NCI-H1105 treated with DMSO at 0.1 percent for 48 hours (cell line): ENCODE measurements around the gene FAM98C.

ENCODE experiments used
- DNase-seq: peaks from one replicate; lab custom pipeline; 2025; lab: John Stamatoyannopoulos, UW

The FAM98C gene

DNA sequence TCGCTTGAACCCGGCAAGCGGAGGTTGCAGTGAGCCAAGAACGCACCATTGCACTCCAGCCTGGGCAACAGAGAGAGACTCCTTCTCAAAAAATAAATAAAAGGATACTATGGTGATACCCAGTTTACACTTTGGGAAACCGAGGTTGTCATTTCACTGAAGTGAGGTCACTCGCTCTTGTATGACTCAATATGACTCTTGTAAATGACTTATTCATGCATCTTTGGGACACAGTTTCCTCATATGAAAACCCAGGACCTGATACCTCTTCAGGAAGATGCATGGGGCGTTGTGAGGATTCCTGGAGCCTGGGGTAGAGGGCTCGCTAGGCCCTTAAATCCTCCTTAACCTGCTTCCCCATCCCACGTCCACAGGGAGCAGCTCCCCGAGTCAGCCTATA is 24.0 kb upstream of the FAM98C start:
- no peak for DNase-seq

DNA sequence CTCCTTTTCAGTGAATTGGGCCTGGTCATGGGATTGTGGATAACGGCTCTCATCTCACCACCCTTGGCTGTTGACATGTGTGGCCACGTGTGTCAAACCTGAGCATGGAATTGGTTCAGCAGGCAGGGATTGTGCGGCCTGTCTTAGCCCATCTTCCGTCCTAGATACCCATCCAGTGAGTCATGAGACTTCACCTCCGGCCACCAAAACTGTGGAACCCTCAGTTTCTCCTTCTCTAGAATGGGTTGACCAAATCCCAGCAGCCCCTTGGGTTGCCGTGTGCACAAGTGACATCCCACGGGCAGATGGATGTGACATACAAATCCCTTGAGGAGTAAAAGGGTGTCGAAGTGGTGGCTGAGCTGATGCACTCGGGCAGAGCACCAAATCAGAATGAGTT is 21.8 kb upstream of the FAM98C start:
- DNase-seq, result no peak

DNA sequence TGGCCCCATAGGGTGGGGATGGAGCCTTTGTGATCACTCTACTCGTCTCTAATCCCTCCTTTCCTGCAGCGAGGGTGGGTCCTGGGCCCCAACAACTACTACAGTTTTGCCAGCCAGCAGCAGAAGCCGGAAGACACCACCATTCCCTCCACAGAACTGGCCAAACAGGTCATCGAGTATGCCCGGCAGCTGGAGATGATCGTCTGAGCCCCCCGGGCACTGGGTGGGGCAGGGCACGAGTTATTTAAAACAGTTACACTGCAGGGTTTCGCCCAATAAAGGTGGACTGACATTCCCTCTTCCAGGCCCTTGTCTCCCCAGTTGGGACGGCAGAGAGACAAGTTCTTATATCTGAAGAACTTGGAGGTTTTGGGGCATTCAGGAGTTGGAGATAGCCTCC is 19.7 kb upstream of the FAM98C start:
- no peak for DNase-seq

DNA sequence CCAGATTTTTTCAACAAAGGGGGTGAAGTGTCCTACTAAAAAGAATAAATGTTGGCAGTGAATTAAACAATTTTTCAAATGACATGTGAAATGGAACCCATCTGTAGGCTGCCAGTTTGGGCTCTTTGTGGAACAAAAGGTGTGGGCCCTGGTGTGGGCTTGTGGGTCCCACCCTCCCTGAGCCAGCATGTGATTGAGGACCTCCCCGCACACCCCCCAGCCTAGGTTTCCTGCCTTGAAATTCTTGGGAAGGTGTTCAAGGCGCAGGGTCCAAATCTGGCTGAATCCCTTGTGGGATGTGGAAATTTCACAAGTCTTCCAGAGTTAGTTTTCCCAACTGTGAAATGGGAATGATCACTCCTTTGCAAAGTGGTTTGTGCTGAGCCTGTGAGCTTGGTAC is 19.1 kb upstream of the FAM98C start:
- no peak for DNase-seq

DNA sequence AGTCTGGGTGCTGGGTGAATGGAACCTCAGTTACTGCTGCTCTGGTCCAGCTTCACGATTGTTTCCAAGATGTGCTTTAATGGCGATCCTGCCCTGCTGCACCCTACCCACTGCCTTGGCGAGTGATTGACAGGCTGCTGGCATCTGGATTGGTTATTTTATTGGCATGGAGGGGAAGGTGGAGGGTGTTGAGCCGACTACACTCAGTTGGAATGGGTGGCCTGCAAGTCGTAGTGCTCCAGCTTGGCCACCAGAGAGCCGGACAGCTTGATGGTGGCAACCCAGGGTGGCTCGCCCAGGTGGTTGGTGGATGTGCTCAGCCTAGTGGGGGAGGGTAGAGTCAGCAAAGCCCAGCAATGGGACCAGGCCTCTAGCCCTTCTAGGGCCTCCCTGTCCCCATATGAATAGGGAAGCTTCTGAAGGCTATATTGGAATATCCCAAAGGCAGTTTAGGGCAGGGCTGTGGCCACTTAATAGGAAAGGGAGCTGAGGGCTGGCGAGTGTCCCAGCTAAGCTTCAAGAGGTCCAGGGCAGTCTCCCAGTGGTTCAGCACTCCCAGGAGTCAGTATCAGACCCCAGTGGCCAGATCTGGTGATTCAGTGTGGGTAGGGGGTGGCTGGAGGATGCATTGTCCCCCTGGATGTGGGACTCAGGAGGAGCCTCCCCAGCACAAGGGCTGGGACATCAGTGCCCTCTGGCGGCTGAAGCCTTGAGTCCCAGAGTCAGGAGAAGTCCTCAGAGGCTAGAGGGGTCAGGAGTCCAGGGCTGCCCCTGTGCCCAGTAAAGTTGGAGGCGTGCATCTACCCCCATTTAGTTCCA is 18.5 kb upstream of the FAM98C start:
- no peak for DNase-seq

DNA sequence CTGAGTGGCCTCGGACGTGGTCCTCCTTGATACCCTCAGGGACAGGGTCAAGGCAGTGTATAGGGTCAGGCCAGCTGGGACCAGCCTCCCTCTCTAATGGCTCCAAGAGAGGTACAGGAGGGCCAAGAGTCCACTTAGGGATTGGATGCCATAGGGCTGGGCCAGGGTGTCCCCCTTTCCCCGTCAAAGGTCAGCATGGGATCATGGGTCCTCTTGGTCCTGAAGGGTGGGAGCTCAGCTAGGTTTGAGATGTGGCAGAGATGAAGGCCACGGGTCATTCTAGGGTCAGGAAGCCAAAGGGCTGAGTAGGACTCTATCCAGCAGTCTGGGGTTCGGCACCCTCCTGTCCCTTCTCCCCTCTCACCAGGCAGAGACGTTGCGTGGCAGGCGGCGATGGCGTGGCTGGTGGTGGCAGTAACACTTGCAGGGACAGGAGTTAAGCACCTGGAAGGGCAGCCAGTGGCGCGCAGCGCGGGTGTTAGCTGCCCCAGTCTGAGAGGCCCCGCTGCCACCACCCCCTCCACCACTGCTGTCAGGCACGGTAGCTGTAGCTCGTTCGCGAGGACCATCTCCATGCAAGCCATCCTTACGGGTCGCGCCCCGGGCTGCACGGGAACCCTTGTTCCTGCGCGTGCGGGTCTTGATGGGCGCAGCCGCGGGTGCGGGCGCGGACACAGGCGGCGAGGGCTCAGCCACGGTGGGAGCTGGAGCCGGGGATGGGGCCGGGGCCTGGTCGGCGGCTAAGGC is 17.7 kb upstream of the FAM98C start:
- DNase-seq, result no peak

DNA sequence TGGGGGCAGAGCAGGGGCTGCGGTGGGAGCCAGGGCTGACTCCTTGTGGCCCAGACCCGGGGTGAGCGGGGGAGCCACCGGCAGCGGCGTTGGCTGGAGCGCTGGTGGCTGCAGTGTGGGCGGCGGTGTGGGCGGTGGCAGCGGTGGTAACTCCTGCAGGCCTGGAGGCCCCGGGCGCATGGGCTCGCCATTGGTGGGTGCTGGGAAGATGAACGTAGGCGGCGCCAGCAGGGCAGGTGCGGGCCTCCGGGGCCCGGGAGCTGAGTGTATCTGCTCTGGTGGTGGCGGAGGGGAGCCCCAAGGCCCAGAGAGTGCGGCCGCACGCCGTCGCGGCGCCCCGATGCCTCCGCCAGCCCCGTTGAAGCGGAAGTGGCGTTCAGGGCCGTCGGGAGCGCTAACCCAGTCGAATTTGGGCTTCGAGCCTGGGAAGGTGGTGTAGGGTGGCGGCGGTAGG is 17.1 kb upstream of the FAM98C start:
- peak; percentile 70 for DNase-seq

DNA sequence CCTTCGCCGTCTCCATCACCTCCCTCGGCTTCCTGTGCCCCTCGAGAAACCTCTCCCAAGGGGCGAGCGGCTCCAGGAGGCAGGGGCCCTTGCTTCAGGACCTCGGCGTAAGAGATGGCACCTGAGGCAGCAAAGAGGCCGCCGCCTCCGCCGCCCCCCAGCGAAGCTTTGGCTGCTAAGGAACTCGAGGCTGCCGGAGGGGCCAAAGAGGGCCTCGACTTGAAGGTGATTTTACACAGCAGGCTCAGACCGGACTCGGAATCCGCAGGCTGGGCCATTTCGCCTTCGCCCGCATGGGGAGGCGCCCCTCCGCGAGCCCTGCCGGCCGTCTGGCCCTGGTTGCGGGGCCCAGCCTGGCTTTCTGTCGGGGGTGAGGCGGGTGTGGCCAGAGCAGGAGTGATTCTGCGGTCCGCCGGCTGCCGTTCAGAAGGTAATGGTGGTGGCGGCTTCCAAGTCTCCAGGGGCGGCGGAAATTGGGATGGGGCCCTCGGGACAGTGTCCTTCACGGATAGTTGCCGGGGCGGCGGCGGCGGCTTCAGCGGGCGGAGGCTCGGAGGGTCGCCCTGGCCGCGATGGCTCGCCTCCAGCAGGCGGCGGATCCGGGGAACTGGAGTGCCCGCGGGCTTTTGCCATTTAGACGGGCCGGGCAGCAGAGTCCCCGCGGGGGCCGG is 16.5 kb upstream of the FAM98C start:
- DNase-seq, result peak; percentile 32

DNA sequence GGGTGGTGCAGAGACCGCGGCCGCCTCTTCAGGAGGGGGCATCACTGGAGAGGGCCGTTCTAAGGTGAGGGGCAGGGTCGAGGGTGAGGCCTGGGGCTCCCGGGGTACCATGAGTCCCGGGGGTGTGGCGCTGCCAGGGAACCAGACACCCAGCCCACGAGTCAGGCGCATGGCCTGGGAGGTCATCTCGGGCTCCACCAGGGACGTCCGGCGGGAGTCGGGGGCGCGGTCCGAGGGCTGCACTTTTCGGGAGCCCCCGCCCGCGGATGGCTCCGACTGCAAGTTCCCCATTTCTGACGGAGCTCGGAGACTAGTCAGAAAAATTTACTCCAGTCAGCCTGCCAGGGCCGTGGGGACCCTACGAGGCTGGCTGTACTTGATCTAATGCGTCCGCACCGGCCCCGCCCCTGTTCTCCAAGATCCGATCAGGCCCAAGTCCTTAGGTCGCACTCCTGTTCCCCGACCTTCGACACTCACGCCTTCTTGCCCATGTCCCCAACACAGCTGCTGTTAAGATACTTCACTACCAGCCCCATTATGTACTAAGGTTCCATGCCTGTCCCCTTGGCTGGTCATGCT is 15.8 kb upstream of the FAM98C start:
- no peak for DNase-seq

DNA sequence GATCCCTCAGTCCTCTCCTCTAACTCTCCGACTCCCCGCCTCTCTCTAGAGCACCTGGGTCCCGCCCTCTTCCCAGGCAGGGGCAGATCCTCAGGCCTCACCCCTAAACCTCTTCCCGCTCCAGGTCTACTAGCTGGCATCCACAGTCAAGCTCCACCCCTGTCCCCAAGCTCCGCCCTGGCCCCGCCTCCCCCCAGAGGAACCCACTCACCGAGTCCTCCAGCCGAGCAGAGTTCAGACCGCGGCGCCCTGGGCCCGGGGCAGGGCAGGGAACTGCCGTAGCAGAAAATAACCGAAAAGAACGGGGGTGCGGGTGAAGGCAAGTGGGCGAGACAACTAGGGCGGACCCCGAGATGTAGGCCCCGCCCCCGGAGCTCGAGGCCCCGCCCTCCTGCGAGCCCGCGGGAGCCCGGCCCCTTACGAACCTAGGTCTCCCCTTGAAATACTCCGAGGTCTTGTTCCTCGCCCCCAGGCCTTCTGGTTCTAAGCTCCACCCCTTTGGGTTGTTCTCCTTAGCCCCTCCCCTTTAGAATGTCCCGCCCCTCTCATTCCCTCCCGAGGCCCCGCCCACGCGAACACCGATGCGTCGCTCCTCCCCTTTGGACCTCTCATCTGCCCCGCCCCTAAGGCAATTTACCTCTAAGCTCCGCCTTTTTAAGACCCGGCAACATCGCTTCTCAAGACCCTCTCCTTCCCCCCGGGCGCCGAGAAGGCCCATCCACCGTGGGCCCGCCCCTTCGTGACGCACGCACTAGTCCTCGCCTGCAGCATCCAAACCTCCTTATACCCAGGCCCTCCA is 15.1 kb upstream of the FAM98C start, which contains the start of gene GGN:
GGN (minus strand) TSS at position 485 of the 799 bp plus-strand sequence. CDS start 773 bp downstream, outside the sequence.
- peak; percentile 88 for DNase-seq

DNA sequence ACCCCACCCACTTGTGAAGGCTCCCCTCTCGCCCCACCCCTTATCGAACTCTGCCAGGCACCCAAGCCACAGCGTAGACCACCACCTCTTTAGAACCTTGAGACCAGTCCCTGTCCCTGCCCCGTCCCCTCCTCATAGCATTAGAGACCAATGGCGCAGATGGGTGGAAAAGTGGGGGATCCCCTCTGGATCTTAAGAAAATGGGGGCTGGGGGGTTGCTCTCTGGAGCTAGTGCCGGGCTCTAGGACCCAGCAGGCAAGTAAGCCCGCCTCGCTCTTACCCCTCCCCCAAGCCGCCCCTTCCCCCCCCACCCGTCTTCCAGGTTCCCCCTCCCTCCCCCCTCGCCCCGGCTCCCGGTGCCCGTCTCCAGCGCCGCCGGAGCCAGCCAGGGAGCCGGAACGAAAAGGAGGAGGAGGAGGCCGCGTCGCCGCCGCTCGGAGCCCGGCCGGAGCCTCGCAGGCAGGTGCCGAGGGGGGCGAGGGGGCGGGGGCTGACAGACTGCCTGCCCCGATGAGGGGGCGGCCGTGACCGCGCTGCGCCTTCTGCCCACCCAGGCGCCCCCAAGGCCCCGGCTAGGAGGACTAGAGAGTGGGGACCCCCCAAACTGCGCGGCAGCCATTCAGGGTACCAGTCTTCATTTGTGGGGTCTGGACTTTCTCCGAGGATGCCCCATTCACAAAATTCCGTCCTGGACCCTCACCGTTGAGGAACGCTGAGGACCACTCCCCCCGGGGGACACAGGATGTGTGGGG is 14.4 kb upstream of the FAM98C start, which contains the start of gene SPRED3:
SPRED3 (plus strand) TSS at position 349 of the 752 bp plus-strand sequence. CDS start 1,606 bp downstream, outside the sequence.
- DNase-seq, result peak; percentile 71

DNA sequence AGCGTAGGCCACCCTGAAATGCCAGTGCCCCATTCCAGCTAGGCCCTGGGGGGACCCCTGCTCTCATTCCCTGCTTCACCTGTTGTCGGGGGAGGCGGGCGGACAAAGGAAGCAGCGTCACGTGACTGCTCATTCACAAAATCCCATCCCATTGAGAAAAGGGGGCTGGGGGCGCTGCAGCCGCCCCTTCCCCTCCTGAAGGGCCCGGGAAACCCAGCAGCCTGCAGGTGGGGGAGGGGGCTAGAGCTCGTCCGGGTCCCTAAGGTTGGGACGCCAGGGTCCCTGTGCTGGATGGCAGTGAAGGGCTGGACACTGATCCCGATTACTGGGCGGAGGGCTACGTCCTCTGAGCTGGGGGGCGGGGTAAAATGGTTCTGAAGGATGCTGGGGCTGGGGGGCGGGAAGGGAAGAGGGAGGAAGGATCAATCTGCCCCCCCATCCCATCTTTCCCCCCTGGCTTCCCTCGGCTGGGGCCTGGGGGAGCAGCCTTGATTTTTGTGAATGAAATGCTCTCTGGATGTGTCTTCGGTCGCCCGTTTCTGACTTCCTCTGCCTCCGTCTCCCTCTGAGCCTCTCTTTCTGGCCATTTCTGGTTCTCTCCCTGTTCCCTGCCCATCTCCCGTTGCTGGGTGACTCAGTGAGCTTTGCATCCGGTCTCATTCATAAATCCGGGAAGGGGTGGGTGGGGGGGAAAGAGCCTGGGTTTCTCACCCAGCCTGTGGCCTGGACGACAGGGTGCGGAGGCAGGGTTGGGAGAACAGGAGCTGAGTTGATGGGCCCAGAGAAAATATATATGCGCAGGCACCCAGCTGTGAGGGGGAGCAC is 13.6 kb upstream of the FAM98C start:
- peak; percentile 12 for DNase-seq

DNA sequence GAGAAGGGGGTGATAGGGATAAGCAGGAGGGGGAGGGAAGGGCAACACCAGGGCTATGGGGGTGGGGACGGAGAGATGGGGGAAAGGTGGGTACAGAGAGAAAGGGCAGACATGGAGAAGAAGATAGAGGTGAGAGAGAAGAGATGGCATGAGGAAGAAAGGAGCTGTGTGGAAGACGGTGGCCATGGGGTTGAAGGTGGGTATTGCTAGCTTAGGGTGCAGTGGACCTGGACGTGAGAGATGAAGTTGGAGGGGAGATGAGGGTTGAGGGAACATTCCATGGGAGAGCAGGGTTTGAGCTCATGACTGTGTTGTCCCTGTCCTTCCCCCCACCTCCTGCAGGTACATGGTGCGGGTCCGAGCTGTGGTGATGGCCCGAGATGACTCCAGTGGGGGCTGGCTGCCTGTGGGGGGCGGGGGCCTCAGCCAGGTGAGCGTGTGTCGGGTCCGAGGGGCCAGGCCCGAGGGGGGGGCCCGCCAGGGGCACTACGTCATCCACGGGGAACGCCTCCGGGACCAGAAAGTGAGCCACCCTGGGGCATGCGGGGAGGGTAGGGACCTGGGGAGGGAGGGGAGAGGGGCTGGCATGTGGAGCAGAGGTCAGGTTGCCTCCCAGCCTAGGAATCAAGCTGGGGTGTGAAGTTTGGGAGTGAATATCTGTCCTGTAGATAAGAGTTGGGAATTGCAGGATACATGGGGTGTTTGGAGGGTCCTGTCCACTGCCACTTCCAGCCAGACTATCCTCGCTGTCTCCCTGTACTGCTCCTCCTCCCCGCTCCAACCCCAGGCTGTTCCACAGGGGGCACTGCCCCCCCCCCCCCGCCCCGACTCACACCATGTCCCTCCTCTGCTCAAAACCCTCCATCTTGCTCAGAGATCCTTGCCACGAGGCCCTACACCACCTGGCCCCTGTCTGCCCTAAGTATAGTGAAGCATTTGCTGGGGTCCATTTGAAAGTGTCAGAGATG is 12.7 kb upstream of the FAM98C start:
- DNase-seq, result no peak

DNA sequence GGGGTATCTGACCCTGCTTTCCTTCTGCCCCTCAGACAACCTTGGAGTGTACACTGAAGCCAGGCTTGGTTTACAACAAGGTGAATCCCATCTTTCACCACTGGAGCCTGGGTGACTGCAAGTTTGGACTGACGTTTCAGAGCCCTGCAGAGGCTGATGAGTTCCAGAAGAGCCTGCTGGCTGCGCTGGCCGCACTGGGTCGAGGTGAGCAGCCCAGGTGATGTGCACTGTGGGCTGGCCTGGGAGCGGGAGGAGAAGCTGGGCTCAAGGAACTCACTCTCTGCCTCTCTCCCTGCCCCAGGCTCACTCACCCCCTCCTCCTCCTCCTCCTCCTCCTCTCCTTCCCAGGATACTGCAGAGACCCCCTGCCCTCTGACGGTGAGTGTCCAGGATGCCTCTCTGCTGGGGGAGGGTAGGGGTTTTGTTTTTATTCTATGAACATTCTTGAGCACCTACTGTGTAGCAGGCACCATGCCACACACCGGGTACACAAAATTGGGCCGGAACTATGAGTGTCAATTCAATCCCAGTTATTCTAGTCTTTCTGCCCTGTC is 10.9 kb upstream of the FAM98C start:
- no peak for DNase-seq

DNA sequence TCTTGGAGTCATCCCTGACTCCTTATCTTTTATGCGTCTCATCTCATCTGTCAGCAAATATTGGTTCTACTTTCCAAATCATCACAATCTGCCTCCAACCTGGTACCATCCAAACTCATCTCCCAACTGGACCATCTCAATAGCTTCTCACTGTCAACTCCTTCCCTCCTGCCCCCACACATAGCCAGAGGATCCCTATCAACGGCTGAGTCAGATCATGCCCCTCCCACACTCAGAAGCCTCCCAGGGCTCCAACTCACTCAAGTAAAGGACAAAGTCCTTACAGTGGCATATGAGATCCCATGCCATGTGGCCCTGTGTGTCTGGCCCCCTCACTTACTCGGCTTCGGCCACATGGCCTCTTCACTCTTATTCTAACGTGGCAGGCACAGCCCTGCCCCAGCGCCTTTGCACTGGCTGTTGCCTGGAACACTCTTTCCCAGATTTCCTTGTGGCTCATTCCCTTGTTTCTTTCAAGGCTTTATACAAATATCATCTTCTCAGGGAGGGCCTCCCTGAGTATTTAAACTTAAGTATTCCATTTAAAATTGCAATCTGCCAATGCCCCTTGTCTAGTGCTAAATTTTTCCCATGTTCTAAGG is 10.1 kb upstream of the FAM98C start:
- no peak for DNase-seq

DNA sequence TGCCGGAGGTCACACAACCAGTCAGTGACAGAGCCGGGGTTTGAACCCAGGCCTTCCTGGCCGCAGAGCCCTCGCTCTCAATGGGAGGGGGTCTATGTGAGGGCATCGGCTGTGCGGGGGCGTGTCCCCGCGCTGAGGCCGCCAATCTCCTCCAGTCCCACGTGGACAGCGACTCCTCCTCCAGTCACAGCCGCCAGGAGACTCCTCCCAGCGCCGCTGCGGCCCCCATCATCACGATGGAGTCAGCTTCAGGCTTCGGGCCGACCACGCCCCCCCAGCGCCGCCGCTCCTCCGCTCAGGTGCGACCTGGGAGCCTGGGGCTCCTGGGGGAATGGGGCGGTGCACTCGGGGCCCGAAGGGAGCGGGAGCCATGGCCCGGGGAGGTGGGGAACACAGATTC is 8.4 kb upstream of the FAM98C start:
- DNase-seq, result peak; percentile 66

DNA sequence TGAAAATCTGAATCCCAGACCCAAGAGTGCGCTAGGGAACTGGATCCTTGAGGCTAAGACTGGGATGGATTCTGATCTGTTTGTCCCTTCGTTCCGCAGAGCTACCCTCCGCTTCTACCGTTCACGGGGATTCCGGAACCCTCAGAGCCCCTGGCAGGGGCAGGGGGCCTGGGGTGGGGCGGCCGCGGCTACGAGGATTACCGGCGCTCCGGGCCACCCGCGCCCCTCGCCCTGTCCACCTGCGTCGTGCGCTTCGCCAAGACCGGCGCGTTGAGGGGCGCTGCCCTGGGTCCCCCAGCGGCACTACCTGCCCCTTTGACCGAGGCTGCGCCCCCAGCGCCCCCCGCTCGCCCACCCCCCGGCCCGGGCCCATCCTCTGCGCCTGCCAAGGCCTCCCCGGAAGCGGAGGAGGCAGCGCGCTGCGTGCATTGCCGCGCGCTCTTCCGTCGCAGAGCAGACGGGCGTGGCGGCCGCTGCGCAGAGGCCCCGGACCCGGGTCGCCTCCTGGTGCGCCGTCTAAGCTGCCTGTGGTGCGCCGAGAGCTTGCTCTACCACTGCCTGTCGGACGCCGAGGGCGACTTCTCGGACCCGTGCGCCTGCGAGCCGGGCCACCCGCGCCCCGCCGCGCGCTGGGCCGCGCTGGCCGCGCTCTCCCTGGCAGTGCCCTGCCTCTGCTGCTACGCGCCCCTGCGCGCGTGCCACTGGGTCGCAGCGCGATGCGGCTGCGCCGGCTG is 7.3 kb upstream of the FAM98C start:
- DNase-seq, result no peak
